Muscle of leg (tissue), 11 donors: Measurements from ENCODE around the gene PNPLA1. TPM values are rescaled to one million over a fixed set of nuclear protein-coding genes. Genes with fewer than 3 reads are reported as not detected.
A peak's percentile ranks its signal among the peaks of the same experiment; 100 is the strongest.

Experiments
- DNase-seq: peaks from one replicate; pipeline ENCODE4 v3.0.0; 2013
- H3K27ac ChIP-seq: one replicate; pipeline ENCODE4 v1.5.1; 2013; ENCODE audit warnings: mild to moderate bottlenecking, low read length, control low read depth
- H3K27me3 ChIP-seq: one replicate; pipeline ENCODE4 v1.6.1; 2013; ENCODE audit warnings: low read length; ENCODE audit not compliant: control insufficient read depth, insufficient read depth
- H3K36me3 ChIP-seq: one replicate; pipeline ENCODE4 v1.6.1; 2013; ENCODE audit warnings: low read length; ENCODE audit not compliant: control insufficient read depth, insufficient read depth
- H3K4me1 ChIP-seq: one replicate; pipeline ENCODE4 v1.6.1; 2013; ENCODE audit warnings: low read length; ENCODE audit not compliant: control insufficient read depth, insufficient read depth
- H3K4me3 ChIP-seq: one replicate; pipeline ENCODE4 v1.5.1; 2013; ENCODE audit warnings: low read length, control low read depth
- H3K9me3 ChIP-seq: replicated peaks from 2 replicates; pipeline ENCODE4 v1.6.1; 2013; ENCODE audit warnings: low read depth, low read length; ENCODE audit not compliant: control insufficient read depth
- WGBS: methylation state at CpG from one replicate; pipeline ENCODE4 v1.1.5; 2013; ENCODE audit warnings: missing lambda C conversion rate; ENCODE audit not compliant: insufficient coverage; 5-methylcytosine and 5-hydroxymethylcytosine counted together
- polyA plus RNA-seq, 8 donors: library from polyadenylated mRNA; unstranded; fragments of 120-200 nt; gene quantifications; one replicate each; pipeline versions ENCODE4 v1.2.1 to v1.2.3, GENCODE V29; 2013; ENCODE audit warnings: inconsistent platforms in 1 of 8, low replicate concordance in 1 of 8; ENCODE audit not compliant: insufficient read length in 8 of 8, insufficient read depth in 1 of 8
- total RNA-seq: library from RNA; stranded (reverse); fragments of 120-200 nt; gene quantifications from one replicate; pipeline ENCODE4 v1.2.4, GENCODE V29; 2013

Gene PNPLA1
- total and polyA plus RNA-seq, 9 donors, result 0.05 to 0.45 (median 0.11) TPM; not detected in 4

DNA sequence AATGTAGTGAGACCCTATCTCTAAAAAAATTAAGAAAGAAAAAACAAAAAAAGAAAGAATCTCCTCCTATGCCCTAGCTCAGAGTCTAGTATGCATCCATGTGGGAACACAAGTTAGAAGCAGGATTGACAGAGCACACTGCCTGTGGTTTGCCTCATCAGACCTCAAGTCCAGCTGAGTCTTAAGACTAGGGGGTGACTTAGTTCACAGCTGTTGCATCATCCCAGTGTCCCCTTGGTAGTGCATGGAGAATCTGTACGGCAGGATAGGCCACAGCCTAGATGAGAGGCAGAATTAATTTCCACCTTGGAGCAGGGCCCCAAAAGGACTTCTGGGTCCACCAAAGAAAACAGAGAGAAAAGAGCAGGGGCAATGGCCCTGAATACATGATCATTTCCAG lies 13.7 kb downstream of the PNPLA1 start:
- no peaks in the 10 kb centered on the region for H3K9me3 ChIP-seq
- H3K27ac ChIP-seq, result no peak overlapping the region
- DNase-seq, result no peak
- no peak overlapping the region for H3K4me3 ChIP-seq
- peaks cover 38% of the 10 kb centered on the region for H3K27me3 ChIP-seq
- 50% methylated on average over 1 of the region's 1 CpG for WGBS
- no peaks in the 10 kb centered on the region for H3K4me1 ChIP-seq
- no peaks in the 10 kb centered on the region for H3K36me3 ChIP-seq

DNA sequence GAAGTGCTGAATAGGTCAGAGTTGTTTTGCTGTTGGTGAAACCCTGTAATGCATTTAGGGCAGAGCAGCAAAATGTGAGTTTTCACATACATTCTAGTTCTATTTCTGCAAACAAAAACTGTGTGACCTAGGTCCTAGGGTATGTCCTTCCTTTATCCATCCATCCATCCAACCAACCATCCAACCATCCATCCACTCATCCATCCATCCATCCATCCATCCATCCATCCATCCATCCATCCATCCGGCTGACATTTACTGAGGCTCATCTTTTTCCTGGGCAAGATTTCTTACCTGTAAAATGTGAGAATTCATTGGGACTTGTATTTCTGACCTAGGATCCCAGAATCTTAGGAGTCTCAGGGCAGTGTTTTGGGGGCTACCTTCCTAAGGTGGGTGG lies 14.5 kb downstream of the PNPLA1 start:
- no peak for DNase-seq
- Histone ChIP-seq H3K9me3 (no peaks in the 10 kb centered on the region), H3K4me1 (no peaks in the 10 kb centered on the region), H3K27ac (no peak overlapping the region), H3K27me3 (peaks cover 35% of the 10 kb centered on the region), H3K4me3 (no peak overlapping the region), H3K36me3 (no peaks in the 10 kb centered on the region)
- no CpG with 5 or more reads among the region's 1 CpG for WGBS

DNA sequence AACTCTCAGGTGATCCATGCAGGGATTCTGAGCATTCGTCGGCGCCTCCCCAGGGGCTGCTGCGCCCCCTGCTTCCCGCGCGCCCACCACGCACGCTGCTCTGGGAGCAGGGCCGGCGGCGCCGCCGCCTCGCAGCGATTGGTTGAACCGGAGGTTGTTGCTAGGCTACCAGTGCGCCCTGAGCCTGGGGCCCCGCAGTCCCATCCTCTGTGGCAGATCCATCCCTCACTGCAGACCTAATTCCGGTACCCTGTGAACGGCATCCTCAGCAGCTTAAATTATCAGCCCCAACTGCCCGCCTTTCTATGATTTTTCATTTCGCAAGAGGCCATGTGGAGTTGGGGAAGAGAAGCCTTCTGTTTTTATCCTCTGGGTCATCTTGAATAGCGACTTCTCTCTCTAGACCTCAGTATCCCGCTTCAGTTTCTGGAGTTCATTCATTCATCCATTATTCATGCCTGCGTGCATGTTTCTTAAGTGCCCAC lies 15.4 kb downstream of the PNPLA1 start:
- H3K9me3 ChIP-seq, result no peaks in the 10 kb centered on the region
- H3K27me3 ChIP-seq, result peaks cover 36% of the 10 kb centered on the region
- H3K36me3 ChIP-seq, result no peaks in the 10 kb centered on the region
- H3K4me3 ChIP-seq, result no peak overlapping the region
- DNase-seq, result no peak
- H3K27ac ChIP-seq, result no peak overlapping the region
- WGBS, result 3% methylated on average over 20 of the region's 26 CpGs
- H3K4me1 ChIP-seq, result no peaks in the 10 kb centered on the region

GRCh38 chr6:36285797-36286196 lies 15.9 kb downstream of the PNPLA1 start:
- H3K4me3 ChIP-seq, result no peak overlapping the region
- H3K4me1 ChIP-seq, result no peaks in the 10 kb centered on the region
- H3K27ac ChIP-seq, result no peak overlapping the region
- WGBS, result no CpG with 5 or more reads among the region's 1 CpG
- peaks cover 37% of the 10 kb centered on the region for H3K27me3 ChIP-seq
- no peaks in the 10 kb centered on the region for H3K9me3 ChIP-seq
- H3K36me3 ChIP-seq, result no peaks in the 10 kb centered on the region
- no peak for DNase-seq

GRCh38 chr6:36286858-36287257 lies 17.0 kb downstream of the PNPLA1 start:
- no peaks in the 10 kb centered on the region for H3K9me3 ChIP-seq
- H3K4me1 ChIP-seq, result no peaks in the 10 kb centered on the region
- H3K36me3 ChIP-seq, result no peaks in the 10 kb centered on the region
- H3K27ac ChIP-seq, result no peak overlapping the region
- no peak for DNase-seq
- peaks cover 37% of the 10 kb centered on the region for H3K27me3 ChIP-seq
- H3K4me3 ChIP-seq, result no peak overlapping the region
- WGBS, result 72% methylated on average over 2 of the region's 5 CpGs

GRCh38 chr6:36289281-36289878 lies 19.5 kb downstream of the PNPLA1 start:
- WGBS, result 33% methylated on average over 2 of the region's 7 CpGs
- Histone ChIP-seq H3K27me3 (peaks cover 27% of the 10 kb centered on the region), H3K36me3 (no peaks in the 10 kb centered on the region), H3K27ac (no peak overlapping the region), H3K4me3 (no peak overlapping the region), H3K4me1 (no peaks in the 10 kb centered on the region), H3K9me3 (no peaks in the 10 kb centered on the region)
- no peak for DNase-seq

GRCh38 chr6:36290668-36291620 lies 21.1 kb downstream of the PNPLA1 start:
- no peak for DNase-seq
- 17% methylated on average over 1 of the region's 23 CpGs for WGBS
- H3K9me3 ChIP-seq, result no peaks in the 10 kb centered on the region
- no peak overlapping the region for H3K27ac ChIP-seq
- H3K4me1 ChIP-seq, result no peaks in the 10 kb centered on the region
- no peak overlapping the region for H3K4me3 ChIP-seq
- peaks cover 17% of the 10 kb centered on the region for H3K27me3 ChIP-seq
- H3K36me3 ChIP-seq, result no peaks in the 10 kb centered on the region

DNA sequence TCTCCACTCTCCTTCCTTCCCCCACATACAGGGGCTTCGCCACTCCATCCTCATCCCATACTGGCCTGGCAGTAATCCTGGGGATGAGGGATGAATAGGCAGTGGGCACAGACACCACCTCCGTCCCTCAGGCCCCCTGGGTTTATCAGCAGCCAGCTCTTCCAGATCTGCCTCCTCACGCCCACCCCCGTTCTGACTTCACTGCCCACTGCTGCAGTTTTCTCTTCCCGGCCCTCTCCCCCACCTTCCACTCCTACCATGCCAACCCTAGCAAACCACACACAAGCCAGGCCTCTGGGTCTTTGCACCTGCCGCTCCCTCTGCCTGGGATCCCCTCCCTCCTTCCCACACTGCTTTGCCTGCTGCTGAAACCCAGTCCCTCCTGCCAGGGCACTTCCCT lies 22.3 kb downstream of the PNPLA1 start:
- 62% methylated on average over 4 of the region's 6 CpGs for WGBS
- no peak overlapping the region for H3K4me3 ChIP-seq
- no peaks in the 10 kb centered on the region for H3K9me3 ChIP-seq
- DNase-seq, result no peak
- no peak overlapping the region for H3K27ac ChIP-seq
- H3K27me3 ChIP-seq, result peaks cover 14% of the 10 kb centered on the region
- no peaks in the 10 kb centered on the region for H3K4me1 ChIP-seq
- no peaks in the 10 kb centered on the region for H3K36me3 ChIP-seq

- no peak for DNase-seq
- H3K27me3 ChIP-seq, result peaks cover 10% of the 10 kb centered on the region
- no peak overlapping the region for H3K27ac ChIP-seq
- no CpG with 5 or more reads among the region's 1 CpG for WGBS
- H3K36me3 ChIP-seq, result no peaks in the 10 kb centered on the region
- H3K9me3 ChIP-seq, result no peaks in the 10 kb centered on the region
- no peaks in the 10 kb centered on the region for H3K4me1 ChIP-seq
- H3K4me3 ChIP-seq, result no peak overlapping the region
Measured at GRCh38 chr6:36296240-36296639, 26.4 kb downstream of the PNPLA1 start.

DNA sequence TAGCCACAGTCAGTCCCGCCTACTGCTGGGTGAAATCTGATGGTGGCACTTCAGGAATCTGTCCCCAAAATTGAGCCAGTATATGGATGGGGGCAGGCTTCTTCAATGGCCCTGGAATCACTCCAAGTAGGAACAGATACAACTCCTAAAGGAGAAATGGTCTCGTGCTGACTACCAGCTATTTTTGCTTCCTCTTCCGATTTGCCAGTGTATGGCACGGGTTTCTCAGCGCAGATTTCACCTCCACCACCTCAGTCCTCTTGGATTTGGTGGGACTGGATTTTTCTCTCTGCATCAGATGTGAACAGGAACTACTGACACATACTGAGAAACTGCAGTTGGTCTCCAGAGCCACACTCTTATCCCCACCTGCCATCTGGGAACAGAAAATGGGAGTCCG lies 27.2 kb downstream of the PNPLA1 start:
- Histone ChIP-seq H3K27ac (no peak overlapping the region), H3K27me3 (peaks cover 15% of the 10 kb centered on the region), H3K9me3 (no peaks in the 10 kb centered on the region), H3K4me3 (no peak overlapping the region), H3K36me3 (no peaks in the 10 kb centered on the region), H3K4me1 (no peaks in the 10 kb centered on the region)
- WGBS, result 42% methylated on average over 3 of the region's 6 CpGs
- DNase-seq, result peak; percentile 14
